ENCODE data around the gene FFAR2. TPM values are rescaled to one million over a fixed set of nuclear protein-coding genes. Genes with fewer than 3 reads are reported as not detected.

The FFAR2 gene
- total and polyA plus RNA-seq, 3 donors from 2014 or later: 0.20 TPM; not detected in 2

- no peaks in the 10 kb centered on the region for H3K36me3 ChIP-seq (ENCODE audit: low read depth, missing control alignments)
- H3K9me3 ChIP-seq: no peaks in the 10 kb centered on the region
- intact Hi-C loops (cut with DNase I; ENCODE audit: low total_unique reads): no loop called here
- no peaks in the 10 kb centered on the region for H3K4me1 ChIP-seq
- H3K4me3 ChIP-seq: no peak overlapping the region
- no peak overlapping the region for H3K27ac ChIP-seq
- H3K27me3 ChIP-seq: no peaks in the 10 kb centered on the region
- WGBS, 2 donors: 81 to 87% methylated on average over 5 to 8 of the region's 8 CpGs
- no peak for TF ChIP-seq POLR2A (IDR thresholded peaks at IDR 0.05)
- TF ChIP-seq, protein P1, sequence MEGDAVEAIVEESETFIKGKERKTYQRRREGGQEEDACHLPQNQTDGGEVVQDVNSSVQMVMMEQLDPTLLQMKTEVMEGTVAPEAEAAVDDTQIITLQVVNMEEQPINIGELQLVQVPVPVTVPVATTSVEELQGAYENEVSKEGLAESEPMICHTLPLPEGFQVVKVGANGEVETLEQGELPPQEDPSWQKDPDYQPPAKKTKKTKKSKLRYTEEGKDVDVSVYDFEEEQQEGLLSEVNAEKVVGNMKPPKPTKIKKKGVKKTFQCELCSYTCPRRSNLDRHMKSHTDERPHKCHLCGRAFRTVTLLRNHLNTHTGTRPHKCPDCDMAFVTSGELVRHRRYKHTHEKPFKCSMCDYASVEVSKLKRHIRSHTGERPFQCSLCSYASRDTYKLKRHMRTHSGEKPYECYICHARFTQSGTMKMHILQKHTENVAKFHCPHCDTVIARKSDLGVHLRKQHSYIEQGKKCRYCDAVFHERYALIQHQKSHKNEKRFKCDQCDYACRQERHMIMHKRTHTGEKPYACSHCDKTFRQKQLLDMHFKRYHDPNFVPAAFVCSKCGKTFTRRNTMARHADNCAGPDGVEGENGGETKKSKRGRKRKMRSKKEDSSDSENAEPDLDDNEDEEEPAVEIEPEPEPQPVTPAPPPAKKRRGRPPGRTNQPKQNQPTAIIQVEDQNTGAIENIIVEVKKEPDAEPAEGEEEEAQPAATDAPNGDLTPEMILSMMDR (IDR thresholded peaks at IDR 0.05): no peak
- no peak for DNase-seq
Measured at GRCh38 chr19:35403116-35403760, 44.8 kb upstream of the FFAR2 start.

DNA sequence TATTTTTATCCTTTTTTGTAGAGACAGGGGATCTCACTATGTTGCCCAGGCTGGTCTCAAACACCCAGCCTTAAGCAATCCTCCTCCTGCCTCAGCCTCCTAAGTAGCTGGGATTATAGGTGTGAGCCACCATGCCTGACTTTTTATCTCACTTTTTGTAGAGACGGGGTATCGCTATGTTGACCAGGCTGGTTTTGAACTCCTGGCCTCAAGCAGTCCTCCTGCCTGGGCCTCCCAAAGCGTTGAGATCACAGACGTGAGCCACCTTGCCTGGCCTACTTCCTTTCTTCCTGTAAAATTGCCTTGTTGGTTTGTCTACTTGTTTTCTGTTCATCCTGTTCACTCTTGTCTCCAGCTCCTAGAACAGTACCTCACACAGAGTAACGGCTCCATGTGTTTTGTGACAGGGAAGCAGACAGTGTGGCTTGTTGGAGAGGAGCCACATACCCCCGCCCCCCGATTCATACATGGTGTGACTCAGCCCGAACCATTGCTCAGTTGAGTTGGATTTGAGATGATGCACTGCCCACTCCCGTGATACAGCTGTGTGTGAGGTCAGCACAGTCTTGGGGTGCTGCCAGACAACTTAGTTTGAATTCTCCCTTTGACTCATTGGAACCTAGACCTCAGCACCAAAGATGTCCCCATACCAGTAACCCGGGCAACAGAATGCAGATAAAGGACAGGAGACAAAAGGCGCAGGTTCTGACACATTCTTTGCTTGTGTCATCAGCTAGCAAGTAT, 43.0 kb upstream of the FFAR2 start:
- TF ChIP-seq POLR2A (IDR thresholded peaks at IDR 0.05): no peak
- TF ChIP-seq, protein P1 (IDR thresholded peaks at IDR 0.05): no peak
- WGBS, 2 donors: 71 to 75% methylated on average over 10 to 11 of the region's 11 CpGs
- Histone ChIP-seq H3K9me3 (no peaks in the 10 kb centered on the region), H3K4me1 (no peaks in the 10 kb centered on the region), H3K27ac (no peak overlapping the region), H3K27me3 (no peaks in the 10 kb centered on the region), H3K36me3 (ENCODE audit: low read depth, missing control alignments) (no peaks in the 10 kb centered on the region), H3K4me3 (no peak overlapping the region)
- DNase-seq: no peak
- intact Hi-C loops (cut with DNase I; ENCODE audit: low total_unique reads): no loop called here

DNA sequence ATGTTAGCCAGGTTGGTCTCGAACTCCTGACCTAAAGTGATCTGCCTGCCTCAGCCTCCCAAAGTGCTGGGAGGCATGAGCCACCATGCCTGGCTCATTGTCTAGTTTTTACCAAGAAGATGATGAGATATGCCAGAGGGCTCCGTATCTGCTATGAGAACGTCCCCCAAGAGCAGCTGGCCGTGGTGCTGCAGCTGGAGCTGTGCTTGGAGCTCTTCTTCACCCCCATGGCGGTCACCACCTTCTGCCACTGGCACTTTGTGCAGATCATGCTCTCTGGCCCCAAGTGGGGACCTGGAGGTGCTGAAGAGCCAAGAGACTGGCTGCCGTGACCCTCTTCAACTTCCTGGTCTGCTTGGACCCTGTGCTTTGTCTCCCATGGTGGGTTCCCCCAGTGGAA, 40.4 kb upstream of the FFAR2 start:
- Histone ChIP-seq H3K4me1 (no peaks in the 10 kb centered on the region), H3K27ac (no peak overlapping the region), H3K27me3 (no peaks in the 10 kb centered on the region), H3K4me3 (no peak overlapping the region), H3K9me3 (no peaks in the 10 kb centered on the region), H3K36me3 (ENCODE audit: low read depth, missing control alignments) (no peaks in the 10 kb centered on the region)
- no peak for TF ChIP-seq POLR2A (IDR thresholded peaks at IDR 0.05)
- TF ChIP-seq, protein P1 (IDR thresholded peaks at IDR 0.05): no peak
- 77 to 100% methylated on average over 1 to 6 of the region's 6 CpGs for WGBS, 2 donors
- intact Hi-C loops (cut with DNase I; ENCODE audit: low total_unique reads): no loop called here
- DNase-seq: no peak

DNA sequence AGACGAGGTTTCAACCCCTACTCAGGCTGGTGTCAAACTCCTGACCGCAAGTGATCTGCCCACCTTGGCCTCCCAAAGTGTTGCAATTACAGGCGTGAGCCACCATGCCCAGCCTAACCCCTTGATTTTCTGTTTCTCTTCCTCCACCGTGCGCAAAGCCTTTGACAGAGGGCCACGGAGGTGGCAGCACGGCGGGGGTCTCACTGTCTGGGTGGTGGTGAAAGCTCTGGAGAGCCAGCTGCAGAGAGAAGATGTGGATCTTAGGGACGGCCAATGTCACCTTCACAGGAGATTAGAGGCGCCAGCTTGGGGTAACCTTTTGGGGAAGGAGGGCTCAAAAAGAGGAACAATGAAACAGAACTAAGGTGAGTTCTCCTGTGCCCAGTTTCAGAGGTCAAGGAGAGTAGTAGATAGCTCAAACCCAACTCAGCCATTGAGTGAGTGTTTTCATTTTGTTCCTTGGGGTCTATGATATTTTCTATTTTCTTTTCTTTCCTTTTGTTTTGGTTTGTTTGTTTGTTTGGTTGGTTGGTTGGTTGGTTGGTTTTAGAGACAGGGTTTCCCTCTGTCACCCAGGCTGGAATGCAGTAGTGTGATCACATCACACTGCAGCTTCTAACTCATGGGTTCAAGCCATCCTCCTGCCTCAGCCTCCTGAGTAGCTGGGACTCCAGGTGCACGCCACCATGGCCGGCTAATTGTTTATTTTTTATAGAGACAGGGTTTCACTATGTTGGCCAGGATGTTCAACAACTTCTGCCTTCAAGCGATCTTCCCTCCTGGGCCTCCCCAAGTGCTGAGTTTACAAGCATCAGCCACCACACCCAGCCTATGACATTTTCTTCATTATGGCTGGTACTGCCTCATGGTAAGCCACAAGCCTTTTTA, 39.5 kb upstream of the FFAR2 start:
- Histone ChIP-seq H3K27ac (no peak overlapping the region), H3K9me3 (no peaks in the 10 kb centered on the region), H3K27me3 (no peaks in the 10 kb centered on the region), H3K4me3 (no peak overlapping the region), H3K36me3 (ENCODE audit: low read depth, missing control alignments) (no peaks in the 10 kb centered on the region), H3K4me1 (no peaks in the 10 kb centered on the region)
- DNase-seq: no peak
- 87 to 90% methylated on average over 13 of the region's 13 CpGs for WGBS, 2 donors
- no peak for TF ChIP-seq POLR2A (IDR thresholded peaks at IDR 0.05)
- TF ChIP-seq, protein P1 (IDR thresholded peaks at IDR 0.05): no peak
- intact Hi-C loops (cut with DNase I; ENCODE audit: low total_unique reads): no loop called here
